Measurements from ENCODE around the gene MMP24. TPM values are rescaled to one million over a fixed set of nuclear protein-coding genes. Genes with fewer than 3 reads are reported as not detected.

MMP24 gene
- polyA plus RNA-seq = 0.22 and 0.46 TPM in 2 replicates

GRCh38 chr20:35226126-35226883 is at the start of gene MMP24:
Gene MMP24, plus strand, starts transcription at chr20:35226690. Its CDS starts 49 bp downstream, at chr20:35226739.

GRCh38 chr20:35277531-35278395 is 51.3 kb downstream of the MMP24 start, which contains the start of gene MMP24OS:
Gene MMP24OS, minus strand, starts transcription at chr20:35278122. Its CDS starts 193 bp downstream, at chr20:35277929.

GRCh38 chr20:35284267-35284991 is 57.9 kb downstream of the MMP24 start, which contains the start of gene EIF6:
Gene EIF6, minus strand, starts transcription at chr20:35284772. Its CDS starts 285 bp downstream, at chr20:35284487.

GRCh38 chr20:35291654-35292503 is 65.4 kb downstream of the MMP24 start, which contains the start of gene FAM83C:
Gene FAM83C, minus strand, starts transcription at chr20:35292425. Its CDS starts 121 bp downstream, at chr20:35292304.

Other genes starting within 250 kb of the MMP24 start
- 9.4 and 9.9 TPM in 2 replicates for gene TRPC4AP, start 133.9 kb upstream of the MMP24 start, polyA plus RNA-seq
- gene EDEM2, start 79.4 kb upstream of the MMP24 start, polyA plus RNA-seq = 10.2 and 11.3 TPM in 2 replicates
- 62.1 and 84.1 TPM in 2 replicates for gene PROCR, start 54.6 kb upstream of the MMP24 start, polyA plus RNA-seq
- gene MMP24OS, start 51.4 kb downstream of the MMP24 start, polyA plus RNA-seq = 17.4 and 18.9 TPM in 2 replicates
- 125 and 147 TPM in 2 replicates for gene EIF6, start 58.1 kb downstream of the MMP24 start, polyA plus RNA-seq
- gene FAM83C, start 65.7 kb downstream of the MMP24 start, polyA plus RNA-seq = not detected in 2 replicates
- 56.2 and 58.1 TPM in 2 replicates for gene UQCC1, start 185.3 kb downstream of the MMP24 start, polyA plus RNA-seq
- gene GDF5, start 211.5 kb downstream of the MMP24 start, polyA plus RNA-seq = 0.20 TPM in 1 of 2 replicates, not detected in the other
- 2.3 and 6.1 TPM in 2 replicates for gene CEP250, start 228.9 kb downstream of the MMP24 start, polyA plus RNA-seq